Esophagus squamous epithelium (tissue), 5 donors: ENCODE results near the gene EIF4EBP2. TPM values are rescaled to one million over a fixed set of nuclear protein-coding genes. Genes with fewer than 3 reads are reported as not detected.

ENCODE experiments used
- DNase-seq: peaks from one replicate; lab custom pipeline; 2025; lab: John Stamatoyannopoulos, UW
- H3K27ac ChIP-seq, 4 donors: fragments of 200-600 bp; sonication (generic); one replicate each; pipeline ENCODE4 v1.5.1; 2016 to 2019; ENCODE audit warnings: mild to moderate bottlenecking in 1 of 4
- H3K27me3 ChIP-seq, 4 donors: fragments of 200-600 bp; sonication (generic); 1 replicate in 3 of 4; 2 replicates in 1 of 4; pipeline versions ENCODE4 v1.5.1 to v1.6.0; 2017 to 2021; ENCODE audit warnings: antibody characterized with exemption in 1 of 4
- H3K36me3 ChIP-seq, 3 donors: fragments of 200-600 bp; sonication (generic); one replicate each; pipeline ENCODE4 v1.5.1; 2016 to 2019
- H3K4me1 ChIP-seq, 3 donors: fragments of 200-600 bp; sonication (generic); one replicate each; pipeline ENCODE4 v1.5.1; 2017 to 2019
- H3K4me3 ChIP-seq, 4 donors: fragments of 200-600 bp; sonication (generic); 1 replicate in 3 of 4; 2 replicates in 1 of 4; pipeline ENCODE4 v1.5.1; 2016 to 2019; ENCODE audit warnings: mild to moderate bottlenecking in 2 of 4, moderate library complexity in 1 of 4
- H3K9me3 ChIP-seq, 3 donors: fragments of 200-600 bp; sonication (generic); one replicate each; pipeline ENCODE4 v1.5.1; 2016 to 2019
- CTCF ChIP-seq, 6 experiments: fragments of 450-650 bp in 4 of 6; fragments of 200-600 bp in 2 of 6; sonication (generic) in 2 of 6; IDR thresholded peaks; one replicate each; pipeline ENCODE4 v1.5.1; 2016 to 2019; ENCODE audit warnings: antibody characterized with exemption in 6 of 6, mild to moderate bottlenecking in 4 of 6, moderate library complexity in 4 of 6
- POLR2A ChIP-seq, 4 donors: fragments of 450-650 bp; IDR thresholded peaks; one replicate each; pipeline ENCODE4 v1.6.1; 2017; ENCODE audit warnings: antibody characterized with exemption in 4 of 4, mild to moderate bottlenecking in 4 of 4, moderate library complexity in 3 of 4
- WGBS, 2 donors: methylation state at CpG; one replicate each; pipeline ENCODE4 v1.1.5; 2018; 5-methylcytosine and 5-hydroxymethylcytosine counted together
- intact Hi-C: fragments of 100-400 bp; cut with DNase I; formaldehyde crosslinking; loops from one replicate; pipeline ENCODE4 v1.15.0; 2022
- total RNA-seq, 4 donors: library from RNA; depleted of rRNA; stranded (reverse); fragments of >200 nt; gene quantifications; one replicate each; pipeline ENCODE4 v1.1.0, GENCODE V29; 2016
- donor health status: DM: yes; HTN: yes; CAD: no.

The EIF4EBP2 gene
- total RNA-seq, 4 donors from 2014 or later, result 34.5 to 57.2 (median 43.2) TPM

GRCh38 chr10:70369498-70370018, 34.4 kb upstream of the EIF4EBP2 start:
- no peak for TF ChIP-seq POLR2A (IDR thresholded peaks at IDR 0.05)
- no peak for TF ChIP-seq CTCF (IDR thresholded peaks at IDR 0.05)
- Histone ChIP-seq H3K4me3 (no peak overlapping the region), H3K9me3 (no peaks in the 10 kb centered on the region), H3K27me3 (no peaks in the 10 kb centered on the region), H3K27ac (no peak overlapping the region), H3K36me3 (no peaks in the 10 kb centered on the region), H3K4me1 (peaks cover 0 to 3% (median 3%) of the 10 kb centered on the region in 3 donors)
- DNase-seq, result no peak
- 78 to 88% methylated on average over 8 of the region's 8 CpGs for WGBS, 2 donors
- intact Hi-C loops, result no loop called here

GRCh38 chr10:70370766-70371165, 33.2 kb upstream of the EIF4EBP2 start:
- H3K36me3 ChIP-seq, result no peaks in the 10 kb centered on the region
- H3K9me3 ChIP-seq, result no peaks in the 10 kb centered on the region
- H3K4me3 ChIP-seq, result no peak overlapping the region
- DNase-seq, result no peak
- WGBS, 2 donors, result 93 to 100% methylated on average over 2 of the region's 2 CpGs
- no peaks in the 10 kb centered on the region for H3K4me1 ChIP-seq
- intact Hi-C loops, result no loop called here
- H3K27ac ChIP-seq, result no peak overlapping the region
- no peaks in the 10 kb centered on the region for H3K27me3 ChIP-seq
- TF ChIP-seq POLR2A (IDR thresholded peaks at IDR 0.05) (no peak), CTCF (IDR thresholded peaks at IDR 0.05) (no peak)

GRCh38 chr10:70371846-70372245, 32.1 kb upstream of the EIF4EBP2 start:
- intact Hi-C loops, result no loop called here
- peaks cover 0 to 6% (median 6%) of the 10 kb centered on the region in 3 donors for H3K4me1 ChIP-seq
- H3K27ac ChIP-seq, result no peak overlapping the region
- H3K27me3 ChIP-seq, result no peaks in the 10 kb centered on the region
- no peak for DNase-seq
- 18 to 55% methylated on average over 4 to 5 of the region's 5 CpGs for WGBS, 2 donors
- H3K36me3 ChIP-seq, result no peaks in the 10 kb centered on the region
- TF ChIP-seq POLR2A (IDR thresholded peaks at IDR 0.05) (no peak), CTCF (IDR thresholded peaks at IDR 0.05) (no peak)
- no peak overlapping the region for H3K4me3 ChIP-seq
- no peaks in the 10 kb centered on the region for H3K9me3 ChIP-seq

GRCh38 chr10:70374775-70375614, 28.9 kb upstream of the EIF4EBP2 start:
- Histone ChIP-seq H3K9me3 (peaks cover 0 to 3% (median 0%) of the 10 kb centered on the region in 3 donors), H3K4me1 (peaks cover 6 to 24% (median 9%) of the 10 kb centered on the region in 3 donors), H3K4me3 (peak overlapping the region in 1 of 4 donors; percentile 11), H3K36me3 (no peaks in the 10 kb centered on the region), H3K27me3 (no peaks in the 10 kb centered on the region), H3K27ac (no peak overlapping the region)
- intact Hi-C loops, result no loop called here
- WGBS, 2 donors, result 81 to 94% methylated on average over 5 of the region's 9 CpGs
- DNase-seq, result no peak
- TF ChIP-seq POLR2A (IDR thresholded peaks at IDR 0.05) (no peak), CTCF (IDR thresholded peaks at IDR 0.05) (no peak)
